Measurements from ENCODE around the gene TIAM2. TPM values are rescaled to one million over a fixed set of nuclear protein-coding genes. Genes with fewer than 3 reads are reported as not detected.

Gene TIAM2
- total RNA-seq, 1 donor from 2014 or later: 18.1 TPM

DNA sequence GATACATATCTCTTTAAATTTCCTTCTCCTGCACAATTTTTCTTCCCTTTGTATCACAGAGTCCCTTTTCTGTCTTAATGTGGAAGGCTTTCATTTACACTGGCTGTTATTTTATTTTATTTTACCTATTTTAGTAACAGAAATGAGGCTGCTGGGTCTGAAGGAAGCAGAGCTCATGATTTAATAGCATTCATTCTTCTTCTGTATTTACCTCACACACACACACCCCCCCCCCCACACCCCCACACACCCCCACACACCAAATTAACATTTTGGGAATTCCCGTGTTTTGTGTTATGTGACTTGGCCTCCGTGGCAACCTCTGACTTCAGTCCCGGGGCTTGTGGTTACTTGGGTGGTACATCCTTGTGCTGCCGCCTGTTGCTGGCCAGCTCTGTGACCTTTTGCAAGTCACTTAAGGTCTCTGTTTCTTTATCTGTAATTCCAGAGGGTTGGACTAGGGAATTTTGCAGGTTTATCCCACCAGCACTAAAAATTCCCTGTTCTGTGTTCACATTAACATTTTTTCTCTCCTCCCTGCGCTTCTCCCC, 108.8 kb downstream of the TIAM2 start:
- no peak for DNase-seq (ENCODE audit: low spot score in 2 of 2, unreplicated experiment in 2 of 2)
- TF ChIP-seq, protein P1, sequence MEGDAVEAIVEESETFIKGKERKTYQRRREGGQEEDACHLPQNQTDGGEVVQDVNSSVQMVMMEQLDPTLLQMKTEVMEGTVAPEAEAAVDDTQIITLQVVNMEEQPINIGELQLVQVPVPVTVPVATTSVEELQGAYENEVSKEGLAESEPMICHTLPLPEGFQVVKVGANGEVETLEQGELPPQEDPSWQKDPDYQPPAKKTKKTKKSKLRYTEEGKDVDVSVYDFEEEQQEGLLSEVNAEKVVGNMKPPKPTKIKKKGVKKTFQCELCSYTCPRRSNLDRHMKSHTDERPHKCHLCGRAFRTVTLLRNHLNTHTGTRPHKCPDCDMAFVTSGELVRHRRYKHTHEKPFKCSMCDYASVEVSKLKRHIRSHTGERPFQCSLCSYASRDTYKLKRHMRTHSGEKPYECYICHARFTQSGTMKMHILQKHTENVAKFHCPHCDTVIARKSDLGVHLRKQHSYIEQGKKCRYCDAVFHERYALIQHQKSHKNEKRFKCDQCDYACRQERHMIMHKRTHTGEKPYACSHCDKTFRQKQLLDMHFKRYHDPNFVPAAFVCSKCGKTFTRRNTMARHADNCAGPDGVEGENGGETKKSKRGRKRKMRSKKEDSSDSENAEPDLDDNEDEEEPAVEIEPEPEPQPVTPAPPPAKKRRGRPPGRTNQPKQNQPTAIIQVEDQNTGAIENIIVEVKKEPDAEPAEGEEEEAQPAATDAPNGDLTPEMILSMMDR (IDR thresholded peaks at IDR 0.05; ENCODE audit: unreplicated experiment): no peak
- Mint-ChIP-seq H3K4me3 (no peak overlapping the region), H3K9me3 (no peaks in the 10 kb centered on the region), H3K36me3 (no peaks in the 10 kb centered on the region), H3K27ac (peak overlapping the region; percentile 11), H3K4me1 (peaks cover 33% of the 10 kb centered on the region), H3K27me3 (ENCODE audit: low read depth) (no peaks in the 10 kb centered on the region)

DNA sequence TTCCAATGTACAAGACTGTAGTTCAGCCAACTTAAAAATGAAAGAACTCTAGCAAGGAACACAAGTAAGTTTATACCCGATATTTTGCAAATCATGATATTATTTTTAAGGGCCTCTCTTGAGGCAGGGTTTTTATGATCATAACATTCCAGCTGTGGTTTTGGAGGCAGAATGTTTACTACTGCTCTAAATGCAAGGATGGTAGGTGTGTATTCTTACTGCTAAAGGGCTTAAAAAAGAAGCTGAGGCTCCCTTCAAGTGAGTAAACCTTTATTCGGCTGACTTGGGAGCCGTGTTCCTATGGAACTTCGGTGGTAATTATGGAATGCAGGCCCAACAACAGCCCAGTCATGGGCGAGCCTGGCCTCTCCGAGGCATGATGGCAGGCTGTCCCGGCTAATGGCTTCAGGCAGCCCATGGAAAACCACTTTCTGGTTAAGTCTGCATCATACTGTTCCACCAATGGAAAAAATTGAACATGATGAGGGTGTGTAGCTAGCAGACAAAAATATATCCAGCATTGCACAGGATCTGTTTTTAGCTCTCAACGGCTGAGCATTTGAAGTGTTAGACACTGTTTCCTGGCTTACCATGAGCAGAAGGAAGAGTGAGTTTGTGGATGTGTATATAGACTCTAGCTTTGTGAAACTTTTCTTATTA, 111.5 kb downstream of the TIAM2 start:
- H3K27ac Mint-ChIP-seq: no peak overlapping the region
- no peak overlapping the region for H3K4me3 Mint-ChIP-seq

DNA sequence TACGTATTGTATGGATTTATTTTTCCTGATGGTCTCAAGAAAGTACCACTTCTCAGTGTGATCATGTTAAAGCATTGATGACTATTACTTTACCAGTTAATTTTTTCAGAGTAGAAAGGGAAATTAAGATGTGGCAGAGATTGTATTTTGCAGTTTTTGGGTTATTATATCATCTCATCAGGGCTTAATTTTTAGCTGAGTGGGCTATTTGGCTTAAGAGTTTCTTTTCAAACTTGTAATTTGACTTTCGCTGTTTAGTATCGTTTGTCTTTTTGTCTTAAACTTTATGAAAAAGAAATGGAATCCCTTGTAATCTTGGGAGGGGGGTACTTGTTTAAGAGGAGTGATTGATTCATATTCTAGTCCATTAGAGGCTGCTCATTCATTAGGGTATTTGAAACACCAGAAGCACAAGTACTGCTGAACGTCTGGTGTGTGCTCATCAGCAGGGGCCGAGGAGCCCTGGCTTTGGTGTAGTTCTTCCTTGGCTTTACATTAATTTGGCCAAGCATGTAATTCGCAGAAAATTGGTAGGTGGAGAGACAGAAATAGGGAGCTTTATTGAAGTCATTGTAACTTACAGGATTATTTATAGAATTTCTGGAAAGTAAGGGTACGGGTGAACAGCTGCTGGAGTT, 112.4 kb downstream of the TIAM2 start:
- TF ChIP-seq, protein P1 (IDR thresholded peaks at IDR 0.05; ENCODE audit: unreplicated experiment): no peak
- H3K36me3 Mint-ChIP-seq: no peaks in the 10 kb centered on the region
- no peak overlapping the region for H3K27ac Mint-ChIP-seq
- H3K27me3 Mint-ChIP-seq (ENCODE audit: low read depth): no peaks in the 10 kb centered on the region
- H3K9me3 Mint-ChIP-seq: no peaks in the 10 kb centered on the region
- DNase-seq (ENCODE audit: low spot score in 2 of 2, unreplicated experiment in 2 of 2): no peak
- no peak overlapping the region for H3K4me3 Mint-ChIP-seq
- H3K4me1 Mint-ChIP-seq: peaks cover 33% of the 10 kb centered on the region

More for the DNA sequence above, 111.5 kb downstream of the TIAM2 start:
- TF ChIP-seq, protein P1 (IDR thresholded peaks at IDR 0.05; ENCODE audit: unreplicated experiment): no peak
- no peak for DNase-seq (ENCODE audit: low spot score in 2 of 2, unreplicated experiment in 2 of 2)
- Mint-ChIP-seq H3K27me3 (ENCODE audit: low read depth) (no peaks in the 10 kb centered on the region), H3K9me3 (no peaks in the 10 kb centered on the region), H3K4me1 (peaks cover 33% of the 10 kb centered on the region), H3K36me3 (no peaks in the 10 kb centered on the region)

DNA sequence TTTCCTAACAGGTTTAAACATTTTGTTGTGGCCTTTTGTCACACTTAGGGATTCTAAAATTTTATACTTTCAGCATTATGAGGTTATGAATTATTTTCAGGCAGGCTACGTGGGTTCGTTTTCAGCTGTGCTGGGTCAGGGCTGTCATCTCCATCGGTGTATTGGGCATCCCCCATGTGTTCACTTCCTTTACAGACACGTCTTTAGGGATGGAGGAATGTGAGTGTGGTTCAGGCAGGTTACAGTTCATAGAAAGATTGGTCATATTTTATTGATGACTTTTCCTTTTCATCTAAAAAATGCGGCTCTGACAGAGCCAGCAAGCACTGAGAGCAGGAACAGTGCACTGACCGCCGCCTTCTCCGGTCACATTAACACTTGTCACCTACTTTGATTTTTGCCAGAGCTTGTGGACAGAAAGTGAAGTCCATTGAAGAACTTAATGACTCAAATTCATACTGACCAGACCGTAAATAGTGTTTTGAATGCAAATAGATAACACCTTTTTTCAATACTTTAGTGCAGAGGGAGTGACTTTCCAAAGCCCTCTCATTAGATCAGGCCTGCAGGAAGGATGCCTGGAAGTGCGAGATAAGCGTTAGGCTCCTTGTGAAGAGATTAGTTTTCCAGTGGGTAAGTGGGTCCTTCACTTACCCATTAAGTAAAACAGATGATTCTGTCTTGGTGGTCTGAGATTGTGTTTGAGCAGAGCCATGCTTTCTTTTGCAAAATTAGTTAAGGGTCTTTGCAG, 113.1 kb downstream of the TIAM2 start:
- H3K4me3 Mint-ChIP-seq: no peak overlapping the region
- TF ChIP-seq, protein P1 (IDR thresholded peaks at IDR 0.05; ENCODE audit: unreplicated experiment): no peak
- peak overlapping the region; percentile 43 for H3K27ac Mint-ChIP-seq
- H3K9me3 Mint-ChIP-seq: no peaks in the 10 kb centered on the region
- no peaks in the 10 kb centered on the region for H3K27me3 Mint-ChIP-seq (ENCODE audit: low read depth)
- no peaks in the 10 kb centered on the region for H3K36me3 Mint-ChIP-seq
- peaks cover 27% of the 10 kb centered on the region for H3K4me1 Mint-ChIP-seq
- DNase-seq (ENCODE audit: low spot score in 2 of 2, unreplicated experiment in 2 of 2): no peak

DNA sequence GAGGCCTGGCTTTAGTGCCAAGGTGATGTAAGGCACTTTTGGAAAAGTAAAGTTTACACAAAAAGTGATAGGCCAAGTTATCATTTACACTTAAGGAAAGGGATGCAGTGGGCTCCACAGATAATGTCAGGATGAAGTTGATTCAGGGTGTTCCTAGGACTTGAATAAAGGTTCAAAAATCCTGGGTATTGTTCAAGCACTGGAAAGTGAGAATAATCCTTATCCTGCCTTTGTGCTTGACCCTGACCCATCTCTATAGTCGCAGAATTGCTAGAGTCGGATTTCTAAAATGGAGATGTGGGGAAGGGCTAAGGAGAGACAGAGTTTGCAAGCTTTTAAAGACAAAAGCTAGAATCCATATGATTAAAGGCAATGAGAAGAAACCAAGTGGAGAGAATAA, 115.6 kb downstream of the TIAM2 start:
- H3K4me1 Mint-ChIP-seq: peaks cover 22% of the 10 kb centered on the region
- DNase-seq (ENCODE audit: low spot score in 2 of 2, unreplicated experiment in 2 of 2): no peak
- H3K27ac Mint-ChIP-seq: no peak overlapping the region
- no peak overlapping the region for H3K4me3 Mint-ChIP-seq
- H3K27me3 Mint-ChIP-seq (ENCODE audit: low read depth): no peaks in the 10 kb centered on the region
- no peaks in the 10 kb centered on the region for H3K9me3 Mint-ChIP-seq
- H3K36me3 Mint-ChIP-seq: no peaks in the 10 kb centered on the region
- TF ChIP-seq, protein P1 (IDR thresholded peaks at IDR 0.05; ENCODE audit: unreplicated experiment): no peak

Data from mesothelial cell of epicardium (in vitro differentiated cells).